ENCODE measurements around the gene MAGEB3. TPM values are rescaled to one million over a fixed set of nuclear protein-coding genes. Genes with fewer than 3 reads are reported as not detected.

Gene MAGEB3
- polyA plus RNA-seq, 4 donors = not detected

- no peak for DNase-seq
- Histone ChIP-seq H3K9me3 (ENCODE audit: control insufficient read depth in 2 of 2, insufficient read depth in 1 of 2, low read depth in 1 of 2, low read length in 1 of 2) (no peaks in the 10 kb centered on the region), H3K27me3 (ENCODE audit: control insufficient read depth in 3 of 3, insufficient read depth in 3 of 3, low read length in 3 of 3) (no peaks in the 10 kb centered on the region), H3K36me3 (ENCODE audit: control insufficient read depth in 3 of 3, insufficient read depth in 2 of 3, low read depth in 1 of 3, low read length in 3 of 3) (no peaks in the 10 kb centered on the region), H3K27ac (ENCODE audit: low read depth in 1 of 3, low read length in 2 of 3) (no peak overlapping the region), H3K4me1 (ENCODE audit: control insufficient read depth in 3 of 3, insufficient read depth in 2 of 3, low read depth in 1 of 3, low read length in 2 of 3) (no peaks in the 10 kb centered on the region), H3K4me3 (ENCODE audit: low read depth in 1 of 3, low read length in 3 of 3) (no peak overlapping the region)
- FAIRE-seq = no peak
- WGBS, 3 donors = 13 to 56% (median 35%) methylated on average over 1 of the region's 1 CpG
These were observed 13.0 kb upstream of the MAGEB3 start for GRCh38 chrX:30217465-30217864.

GRCh38 chrX:30219372-30219771 lies 11.1 kb upstream of the MAGEB3 start:
- no peaks in the 10 kb centered on the region for H3K27me3 ChIP-seq (ENCODE audit: control insufficient read depth in 3 of 3, insufficient read depth in 3 of 3, low read length in 3 of 3)
- no peak for DNase-seq
- H3K9me3 ChIP-seq (ENCODE audit: control insufficient read depth in 2 of 2, insufficient read depth in 1 of 2, low read depth in 1 of 2, low read length in 1 of 2) = no peaks in the 10 kb centered on the region
- 62 to 86% (median 70%) methylated on average over 4 of the region's 4 CpGs for WGBS, 3 donors
- H3K36me3 ChIP-seq (ENCODE audit: control insufficient read depth in 3 of 3, insufficient read depth in 2 of 3, low read depth in 1 of 3, low read length in 3 of 3) = no peaks in the 10 kb centered on the region
- no peak overlapping the region for H3K4me3 ChIP-seq (ENCODE audit: low read depth in 1 of 3, low read length in 3 of 3)
- no peak overlapping the region for H3K27ac ChIP-seq (ENCODE audit: low read depth in 1 of 3, low read length in 2 of 3)
- FAIRE-seq = no peak
- H3K4me1 ChIP-seq (ENCODE audit: control insufficient read depth in 3 of 3, insufficient read depth in 2 of 3, low read depth in 1 of 3, low read length in 2 of 3) = no peaks in the 10 kb centered on the region

GRCh38 chrX:30220661-30221060 lies 9.8 kb upstream of the MAGEB3 start:
- H3K4me1 ChIP-seq (ENCODE audit: control insufficient read depth in 3 of 3, insufficient read depth in 2 of 3, low read depth in 1 of 3, low read length in 2 of 3) = no peaks in the 10 kb centered on the region
- DNase-seq (no peak), FAIRE-seq (no peak)
- H3K36me3 ChIP-seq (ENCODE audit: control insufficient read depth in 3 of 3, insufficient read depth in 2 of 3, low read depth in 1 of 3, low read length in 3 of 3) = no peaks in the 10 kb centered on the region
- no peaks in the 10 kb centered on the region for H3K9me3 ChIP-seq (ENCODE audit: control insufficient read depth in 2 of 2, insufficient read depth in 1 of 2, low read depth in 1 of 2, low read length in 1 of 2)
- no peaks in the 10 kb centered on the region for H3K27me3 ChIP-seq (ENCODE audit: control insufficient read depth in 3 of 3, insufficient read depth in 3 of 3, low read length in 3 of 3)
- no peak overlapping the region for H3K4me3 ChIP-seq (ENCODE audit: low read depth in 1 of 3, low read length in 3 of 3)
- no peak overlapping the region for H3K27ac ChIP-seq (ENCODE audit: low read depth in 1 of 3, low read length in 2 of 3)
- 84 to 87% (median 85%) methylated on average over 5 of the region's 5 CpGs for WGBS, 3 donors

GRCh38 chrX:30224536-30224935 lies 5.9 kb upstream of the MAGEB3 start:
- DNase-seq (no peak), FAIRE-seq (no peak)
- H3K36me3 ChIP-seq (ENCODE audit: control insufficient read depth in 3 of 3, insufficient read depth in 2 of 3, low read depth in 1 of 3, low read length in 3 of 3) = no peaks in the 10 kb centered on the region
- no peaks in the 10 kb centered on the region for H3K9me3 ChIP-seq (ENCODE audit: control insufficient read depth in 2 of 2, insufficient read depth in 1 of 2, low read depth in 1 of 2, low read length in 1 of 2)
- H3K4me3 ChIP-seq (ENCODE audit: low read depth in 1 of 3, low read length in 3 of 3) = no peak overlapping the region
- H3K4me1 ChIP-seq (ENCODE audit: control insufficient read depth in 3 of 3, insufficient read depth in 2 of 3, low read depth in 1 of 3, low read length in 2 of 3) = no peaks in the 10 kb centered on the region
- H3K27ac ChIP-seq (ENCODE audit: low read depth in 1 of 3, low read length in 2 of 3) = no peak overlapping the region
- WGBS, 3 donors = 43 to 55% (median 52%) methylated on average over 2 of the region's 2 CpGs
- no peaks in the 10 kb centered on the region for H3K27me3 ChIP-seq (ENCODE audit: control insufficient read depth in 3 of 3, insufficient read depth in 3 of 3, low read length in 3 of 3)

GRCh38 chrX:30228526-30228925 lies 1.9 kb upstream of the MAGEB3 start:
- Histone ChIP-seq H3K27me3 (ENCODE audit: control insufficient read depth in 3 of 3, insufficient read depth in 3 of 3, low read length in 3 of 3) (no peaks in the 10 kb centered on the region), H3K4me3 (ENCODE audit: low read depth in 1 of 3, low read length in 3 of 3) (no peak overlapping the region), H3K9me3 (ENCODE audit: control insufficient read depth in 2 of 2, insufficient read depth in 1 of 2, low read depth in 1 of 2, low read length in 1 of 2) (no peaks in the 10 kb centered on the region), H3K27ac (ENCODE audit: low read depth in 1 of 3, low read length in 2 of 3) (no peak overlapping the region), H3K36me3 (ENCODE audit: control insufficient read depth in 3 of 3, insufficient read depth in 2 of 3, low read depth in 1 of 3, low read length in 3 of 3) (no peaks in the 10 kb centered on the region), H3K4me1 (ENCODE audit: control insufficient read depth in 3 of 3, insufficient read depth in 2 of 3, low read depth in 1 of 3, low read length in 2 of 3) (no peaks in the 10 kb centered on the region)
- no peak for FAIRE-seq
- DNase-seq = no peak
- WGBS, 3 donors = 14 to 56% (median 54%) methylated on average over 1 of the region's 1 CpG

- no peak for DNase-seq
- 85 to 92% (median 89%) methylated on average over 10 of the region's 10 CpGs for WGBS, 3 donors
- Histone ChIP-seq H3K27ac (ENCODE audit: low read depth in 1 of 3, low read length in 2 of 3) (no peak within 1 kb of the TSS), H3K4me1 (ENCODE audit: control insufficient read depth in 3 of 3, insufficient read depth in 2 of 3, low read depth in 1 of 3, low read length in 2 of 3) (no peaks in the 10 kb centered on the region), H3K36me3 (ENCODE audit: control insufficient read depth in 3 of 3, insufficient read depth in 2 of 3, low read depth in 1 of 3, low read length in 3 of 3) (no peaks in the 10 kb centered on the region), H3K27me3 (ENCODE audit: control insufficient read depth in 3 of 3, insufficient read depth in 3 of 3, low read length in 3 of 3) (no peaks in the 10 kb centered on the region), H3K4me3 (ENCODE audit: low read depth in 1 of 3, low read length in 3 of 3) (no peak within 1 kb of the TSS), H3K9me3 (ENCODE audit: control insufficient read depth in 2 of 2, insufficient read depth in 1 of 2, low read depth in 1 of 2, low read length in 1 of 2) (no peaks in the 10 kb centered on the region)
- no peak for FAIRE-seq
These were observed 11.4 kb downstream of the MAGEB3 start, which contains the start of gene MAGEB4 for GRCh38 chrX:30241724-30242415. TSS of gene MAGEB4 (plus strand) at chrX:30242000. CDS start at chrX:30242136, 136 bp downstream.

- DNase-seq (no peak), FAIRE-seq (no peak)
- Histone ChIP-seq H3K27me3 (ENCODE audit: control insufficient read depth in 3 of 3, insufficient read depth in 3 of 3, low read length in 3 of 3) (no peaks in the 10 kb centered on the region), H3K9me3 (ENCODE audit: control insufficient read depth in 2 of 2, insufficient read depth in 1 of 2, low read depth in 1 of 2, low read length in 1 of 2) (no peaks in the 10 kb centered on the region), H3K36me3 (ENCODE audit: control insufficient read depth in 3 of 3, insufficient read depth in 2 of 3, low read depth in 1 of 3, low read length in 3 of 3) (no peaks in the 10 kb centered on the region), H3K4me3 (ENCODE audit: low read depth in 1 of 3, low read length in 3 of 3) (no peak within 1 kb of the TSS), H3K4me1 (ENCODE audit: control insufficient read depth in 3 of 3, insufficient read depth in 2 of 3, low read depth in 1 of 3, low read length in 2 of 3) (no peaks in the 10 kb centered on the region), H3K27ac (ENCODE audit: low read depth in 1 of 3, low read length in 2 of 3) (no peak within 1 kb of the TSS)
- WGBS, 3 donors = 87 to 94% (median 91%) methylated on average over 36 to 38 of the region's 38 CpGs
These were observed 16.5 kb downstream of the MAGEB3 start, which contains the start of gene MAGEB1 for GRCh38 chrX:30246769-30247489. TSS of gene MAGEB1 (plus strand) at chrX:30247146. CDS start at chrX:30250494, 3,348 bp downstream.

GRCh38 chrX:30248854-30249253 lies 18.4 kb downstream of the MAGEB3 start:
- Histone ChIP-seq H3K27me3 (ENCODE audit: control insufficient read depth in 3 of 3, insufficient read depth in 3 of 3, low read length in 3 of 3) (no peaks in the 10 kb centered on the region), H3K36me3 (ENCODE audit: control insufficient read depth in 3 of 3, insufficient read depth in 2 of 3, low read depth in 1 of 3, low read length in 3 of 3) (no peaks in the 10 kb centered on the region), H3K9me3 (ENCODE audit: control insufficient read depth in 2 of 2, insufficient read depth in 1 of 2, low read depth in 1 of 2, low read length in 1 of 2) (no peaks in the 10 kb centered on the region), H3K4me3 (ENCODE audit: low read depth in 1 of 3, low read length in 3 of 3) (no peak overlapping the region), H3K4me1 (ENCODE audit: control insufficient read depth in 3 of 3, insufficient read depth in 2 of 3, low read depth in 1 of 3, low read length in 2 of 3) (no peaks in the 10 kb centered on the region), H3K27ac (ENCODE audit: low read depth in 1 of 3, low read length in 2 of 3) (no peak overlapping the region)
- DNase-seq (no peak), FAIRE-seq (no peak)
- WGBS, 3 donors = 54 to 88% (median 70%) methylated on average over 4 of the region's 4 CpGs
